Sigmoid colon (tissue), 7 donors: ENCODE measurements around the gene MAML3. TPM values are rescaled to one million over a fixed set of nuclear protein-coding genes. Genes with fewer than 3 reads are reported as not detected.

Experiments used
- DNase-seq: peaks from one replicate; pipeline ENCODE4 v3.0.0-alpha.2; 2019
- H3K27ac ChIP-seq, 4 donors: fragments of 200-600 bp; sonication (generic); one replicate each; pipeline ENCODE4 v1.5.1; 2016 to 2019; ENCODE audit warnings: mild to moderate bottlenecking in 1 of 4
- H3K27me3 ChIP-seq, 3 donors: fragments of 200-600 bp; sonication (generic); one replicate each; pipeline ENCODE4 v1.5.1; 2019; ENCODE audit warnings: mild to moderate bottlenecking in 1 of 3
- H3K36me3 ChIP-seq, 4 donors: fragments of 200-600 bp; sonication (generic); one replicate each; pipeline ENCODE4 v1.5.1; 2016 to 2019
- H3K4me1 ChIP-seq, 4 donors: fragments of 200-600 bp; sonication (generic); one replicate each; pipeline ENCODE4 v1.5.1; 2017 to 2019
- H3K4me3 ChIP-seq, 4 donors: fragments of 200-600 bp; sonication (generic); one replicate each; pipeline ENCODE4 v1.5.1; 2017 to 2019; ENCODE audit warnings: mild to moderate bottlenecking in 2 of 4, moderate library complexity in 1 of 4
- H3K9me3 ChIP-seq, 4 donors: fragments of 200-600 bp in 3 of 4; sonication (generic) in 3 of 4; one replicate each; pipeline versions ENCODE4 v1.5.1 to v1.6.1; 2013 to 2019
- EP300 ChIP-seq, 4 donors: sonication (generic); formaldehyde crosslinking; IDR thresholded peaks; one replicate each; pipeline ENCODE4 v1.6.1; 2017; ENCODE audit warnings: antibody characterized with exemption in 4 of 4
- POLR2A ChIP-seq, 2 donors: fragments of 450-650 bp; IDR thresholded peaks; one replicate each; pipeline ENCODE4 v1.6.1; 2016; ENCODE audit warnings: antibody characterized with exemption in 2 of 2, mild to moderate bottlenecking in 2 of 2, moderate library complexity in 2 of 2
- POLR2AphosphoS5 ChIP-seq, 4 donors: sonication (generic); formaldehyde crosslinking; IDR thresholded peaks; one replicate each; pipeline ENCODE4 v1.6.1; 2017; ENCODE audit warnings: antibody characterized with exemption in 4 of 4
- WGBS, 2 donors: extraction: QIAGEN DNeasy Blood & Tissue Kit; methylation state at CpG; one replicate each; pipeline ENCODE4 v1.1.7; 2013; 5-methylcytosine and 5-hydroxymethylcytosine counted together
- intact Hi-C: fragments of 100-400 bp; cut with DNase I; formaldehyde crosslinking; loops from one replicate; pipeline ENCODE4 v1.15.1; 2023
- polyA plus RNA-seq, 3 donors: library from polyadenylated mRNA; stranded (reverse); fragments of 200-250 nt; gene quantifications; one replicate each; pipeline ENCODE4 v1.2.3, GENCODE V29; 2013
- total RNA-seq, 4 donors: library from RNA; depleted of rRNA; stranded (reverse); fragments of >200 nt; gene quantifications; one replicate each; pipeline ENCODE4 v1.1.0, GENCODE V29; 2016
- TF ChIP-seq, protein P1 (sequence below), 4 experiments: fragments of 450-650 bp in 3 of 4; fragments of 200-600 bp in 1 of 4; IDR thresholded peaks; one replicate each; pipeline ENCODE4 v1.5.1; 2016 to 2019; ENCODE audit warnings: antibody characterized with exemption in 4 of 4, mild to moderate bottlenecking in 3 of 4, moderate library complexity in 2 of 4
- donor health status: healthy with polysubstance abuse.
- donor health status: Bipolar disorder and iron deficiency.
- donor health status: healthy.

Gene MAML3
- total and polyA plus RNA-seq, 7 donors: 3.5 to 16.3 (median 5.4) TPM

DNA sequence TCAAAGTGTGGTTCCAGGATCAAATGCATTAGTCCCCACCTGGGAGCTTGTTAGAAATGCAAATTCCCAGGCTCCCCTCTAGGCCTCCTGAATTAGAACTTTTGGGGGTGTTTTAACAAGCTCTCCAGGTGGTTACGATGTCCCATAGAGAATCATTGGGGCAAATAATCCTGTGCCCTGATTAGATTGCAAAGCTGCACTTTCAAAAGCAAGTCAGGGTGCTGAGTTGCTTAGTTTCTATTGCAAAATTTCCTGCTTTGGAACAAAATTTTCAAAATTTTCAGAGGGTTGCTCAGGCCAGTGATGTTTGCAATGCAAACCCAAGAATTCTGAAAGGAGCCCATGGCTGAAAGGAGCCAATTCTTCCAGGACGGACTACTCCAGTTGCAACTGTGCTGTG, 417.3 kb downstream of the MAML3 start:
- no peaks in the 10 kb centered on the region for H3K36me3 ChIP-seq
- no peak overlapping the region for H3K4me3 ChIP-seq
- no peaks in the 10 kb centered on the region for H3K9me3 ChIP-seq
- TF ChIP-seq, protein P1, sequence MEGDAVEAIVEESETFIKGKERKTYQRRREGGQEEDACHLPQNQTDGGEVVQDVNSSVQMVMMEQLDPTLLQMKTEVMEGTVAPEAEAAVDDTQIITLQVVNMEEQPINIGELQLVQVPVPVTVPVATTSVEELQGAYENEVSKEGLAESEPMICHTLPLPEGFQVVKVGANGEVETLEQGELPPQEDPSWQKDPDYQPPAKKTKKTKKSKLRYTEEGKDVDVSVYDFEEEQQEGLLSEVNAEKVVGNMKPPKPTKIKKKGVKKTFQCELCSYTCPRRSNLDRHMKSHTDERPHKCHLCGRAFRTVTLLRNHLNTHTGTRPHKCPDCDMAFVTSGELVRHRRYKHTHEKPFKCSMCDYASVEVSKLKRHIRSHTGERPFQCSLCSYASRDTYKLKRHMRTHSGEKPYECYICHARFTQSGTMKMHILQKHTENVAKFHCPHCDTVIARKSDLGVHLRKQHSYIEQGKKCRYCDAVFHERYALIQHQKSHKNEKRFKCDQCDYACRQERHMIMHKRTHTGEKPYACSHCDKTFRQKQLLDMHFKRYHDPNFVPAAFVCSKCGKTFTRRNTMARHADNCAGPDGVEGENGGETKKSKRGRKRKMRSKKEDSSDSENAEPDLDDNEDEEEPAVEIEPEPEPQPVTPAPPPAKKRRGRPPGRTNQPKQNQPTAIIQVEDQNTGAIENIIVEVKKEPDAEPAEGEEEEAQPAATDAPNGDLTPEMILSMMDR (IDR thresholded peaks at IDR 0.05): no peak
- no peak for TF ChIP-seq POLR2A (IDR thresholded peaks at IDR 0.05)
- TF ChIP-seq EP300 (IDR thresholded peaks at IDR 0.05): no peak
- TF ChIP-seq POLR2AphosphoS5 (IDR thresholded peaks at IDR 0.05): no peak
- peak overlapping the region; percentile 81 to 90 (median 88) for H3K27ac ChIP-seq
- intact Hi-C loops: loop anchor here (2.0 to 10.0 kb wide), 6 partner anchors 72 to 636 kb away; partner anchors contain the start of genes MGST2 and SCOC
- H3K27me3 ChIP-seq: no peaks in the 10 kb centered on the region
- no peak for DNase-seq
- 91 to 92% methylated on average over 2 of the region's 2 CpGs for WGBS, 2 donors
- peaks cover 0 to 46% (median 37%) of the 10 kb centered on the region in 4 donors for H3K4me1 ChIP-seq

DNA sequence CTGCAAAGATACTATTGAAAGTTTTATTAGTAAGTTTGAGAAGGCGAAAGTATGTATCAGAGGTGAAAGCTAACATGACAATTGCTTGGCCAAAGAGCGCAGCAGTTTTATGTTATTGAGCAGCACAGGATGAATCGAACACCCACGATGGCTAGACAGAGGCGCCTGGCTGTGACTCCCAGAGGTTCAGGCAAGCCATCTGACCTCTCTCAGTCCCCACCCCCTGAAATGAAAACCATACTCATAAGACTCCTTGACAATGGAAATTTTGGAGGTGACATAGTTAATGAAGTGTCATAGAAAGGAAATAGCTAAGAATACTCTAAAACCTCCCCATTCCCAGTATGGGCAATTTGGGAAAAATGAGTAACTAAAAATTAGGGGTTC, 417.7 kb downstream of the MAML3 start:
- peak; percentile 59 for DNase-seq
- Histone ChIP-seq H3K4me1 (peaks cover 0 to 45% (median 37%) of the 10 kb centered on the region in 4 donors), H3K27me3 (no peaks in the 10 kb centered on the region), H3K9me3 (no peaks in the 10 kb centered on the region), H3K27ac (peak overlapping the region; percentile 81 to 90 (median 88)), H3K36me3 (no peaks in the 10 kb centered on the region), H3K4me3 (peak overlapping the region in 1 of 4 donors; percentile 58)
- TF ChIP-seq EP300 (IDR thresholded peaks at IDR 0.05): no peak
- TF ChIP-seq POLR2A (IDR thresholded peaks at IDR 0.05): no peak
- no peak for TF ChIP-seq POLR2AphosphoS5 (IDR thresholded peaks at IDR 0.05)
- TF ChIP-seq, protein P1 (IDR thresholded peaks at IDR 0.05): no peak
- intact Hi-C loops: loop anchor here (2.0 to 10.0 kb wide), 6 partner anchors 71 to 636 kb away; partner anchors contain the start of genes MGST2 and SCOC
- 89 to 93% methylated on average over 5 of the region's 5 CpGs for WGBS, 2 donors

DNA sequence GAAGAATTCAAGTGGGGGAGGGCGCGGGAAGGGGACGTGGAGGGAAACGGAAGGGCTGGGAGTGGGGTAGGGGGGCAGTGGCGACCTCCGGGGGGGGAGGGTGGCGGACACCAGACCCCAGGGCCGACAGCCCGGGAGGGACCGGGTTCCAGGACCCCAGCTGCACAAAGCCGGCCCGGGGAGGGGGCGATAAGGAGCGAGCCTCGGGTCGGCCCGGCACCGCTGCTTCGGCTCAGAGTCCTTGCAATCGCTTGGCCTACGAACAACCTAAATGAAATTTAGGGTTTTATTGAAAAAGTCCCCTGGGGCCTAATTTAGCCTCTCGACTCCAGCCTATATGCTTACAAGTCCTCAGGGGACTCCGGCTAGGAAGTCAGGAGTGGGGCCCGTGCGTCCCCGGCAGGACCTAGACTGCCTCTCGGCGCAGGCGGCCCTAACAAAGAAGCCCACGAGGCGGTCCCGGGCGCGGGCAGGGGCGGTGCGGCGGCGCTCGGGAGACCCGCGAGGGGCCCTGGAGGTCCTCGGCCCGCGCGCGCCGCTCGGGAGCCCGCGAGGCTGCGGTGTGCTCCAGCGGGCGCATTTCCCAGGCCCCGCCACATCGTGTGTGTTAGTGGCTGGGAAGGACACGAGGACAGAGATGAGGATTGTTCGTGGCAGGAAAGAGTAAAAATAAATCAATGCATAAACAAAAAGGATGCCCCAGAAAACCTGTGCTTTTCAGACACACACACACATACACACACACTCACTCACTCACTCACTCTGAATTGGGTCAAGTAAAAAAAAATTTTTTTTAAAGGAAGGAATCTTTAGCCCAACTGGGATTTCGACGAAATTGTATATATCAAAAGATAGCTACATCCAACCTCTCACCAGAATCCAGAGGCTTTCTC, 418.4 kb downstream of the MAML3 start:
- intact Hi-C loops: loop anchor here (2.0 to 10.0 kb wide), 8 partner anchors 71 to 637 kb away; partner anchors contain the start of genes MGST2 and SCOC
- H3K27ac ChIP-seq: peak overlapping the region; percentile 81 to 90 (median 88)
- TF ChIP-seq, protein P1 (IDR thresholded peaks at IDR 0.05): no peak
- TF ChIP-seq EP300 (IDR thresholded peaks at IDR 0.05): no peak
- no peak for TF ChIP-seq POLR2AphosphoS5 (IDR thresholded peaks at IDR 0.05)
- no peak for TF ChIP-seq POLR2A (IDR thresholded peaks at IDR 0.05)
- peak; percentile 74 for DNase-seq
- H3K4me1 ChIP-seq: peaks cover 0 to 39% (median 30%) of the 10 kb centered on the region in 4 donors
- 35 to 78% methylated on average over 59 of the region's 59 CpGs for WGBS, 2 donors
- H3K36me3 ChIP-seq: no peaks in the 10 kb centered on the region
- peak overlapping the region; percentile 23 to 58 (median 52) for H3K4me3 ChIP-seq
- H3K9me3 ChIP-seq: no peaks in the 10 kb centered on the region
- no peaks in the 10 kb centered on the region for H3K27me3 ChIP-seq

DNA sequence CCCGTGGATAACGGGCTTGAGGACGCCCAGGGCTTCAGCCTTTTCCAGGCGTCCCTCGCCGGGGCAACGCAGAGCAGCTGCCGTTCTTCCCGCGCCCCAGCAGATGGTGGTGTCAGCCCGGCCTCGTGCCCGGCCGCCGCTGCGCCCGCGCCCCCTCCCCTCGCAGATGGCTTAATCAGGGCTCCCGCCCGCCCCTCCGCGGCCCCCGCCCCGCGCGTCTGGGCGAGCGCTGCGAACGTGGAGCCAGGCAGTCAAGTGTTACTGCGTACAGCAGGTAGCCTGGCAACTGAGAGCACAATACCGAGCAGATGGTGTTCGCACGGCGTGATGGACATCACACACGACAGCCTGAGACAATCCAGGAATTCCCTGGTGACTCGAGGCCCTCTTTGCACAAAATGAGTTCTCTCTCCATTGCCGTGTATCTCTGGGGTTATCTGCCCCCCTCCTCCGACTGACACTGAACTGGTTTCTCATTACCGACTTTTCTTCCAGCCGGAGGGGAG, 419.1 kb downstream of the MAML3 start:
- H3K36me3 ChIP-seq: no peaks in the 10 kb centered on the region
- peak overlapping the region; percentile 23 to 58 (median 52) for H3K4me3 ChIP-seq
- H3K4me1 ChIP-seq: peaks cover 0 to 32% (median 23%) of the 10 kb centered on the region in 4 donors
- intact Hi-C loops: loop anchor here (1.0 to 10.0 kb wide), 9 partner anchors 82 to 637 kb away; partner anchors contain the start of gene SCOC
- no peaks in the 10 kb centered on the region for H3K9me3 ChIP-seq
- peak overlapping the region; percentile 81 to 90 (median 88) for H3K27ac ChIP-seq
- 2 to 5% methylated on average over 42 of the region's 42 CpGs for WGBS, 2 donors
- H3K27me3 ChIP-seq: no peaks in the 10 kb centered on the region
- peak; percentile 95 for DNase-seq
- TF ChIP-seq EP300 (IDR thresholded peaks at IDR 0.05) (peak in 1 of 4 donors; percentile 31), POLR2A (IDR thresholded peaks at IDR 0.05) (no peak), POLR2AphosphoS5 (IDR thresholded peaks at IDR 0.05) (peak; percentile 71 to 85 (median 81))
- TF ChIP-seq, protein P1 (IDR thresholded peaks at IDR 0.05): peak; percentile 55 to 87 (median 63)
